ENCODE measurements around the gene FAM124B. TPM values are rescaled to one million over a fixed set of nuclear protein-coding genes. Genes with fewer than 3 reads are reported as not detected.

The FAM124B gene
- total and polyA plus RNA-seq, 2 of the 8 experiments (the other 6 are each of a cell fraction or from before 2014, with no cell fraction given): 2.1 to 2.6 TPM

GRCh38 chr2:224403657-224404056 is 1.8 kb upstream of the FAM124B start:
- 82% methylated on average over 2 of the region's 2 CpGs; no CpG with 5 or more reads in 1 of the 2 experiments for whole genome bisulfite sequencing, 2 experiments (ENCODE audit: extremely low coverage in 1 of 2, insufficient coverage in 1 of 2, insufficient read length in 1 of 2, insufficient replicate concordance in 2 of 2, low coverage in 1 of 2, low lambda C conversion rate in 2 of 2, missing lambda C conversion rate in 1 of 2)
- FAIRE-seq: no peak
- TF ChIP-seq RBBP5 (IDR thresholded peaks at IDR 0.05; ENCODE audit: borderline replicate concordance, low read depth, low read length): no peak
- no peak for TF ChIP-seq CBX8 (IDR thresholded peaks at IDR 0.05; ENCODE audit: borderline replicate concordance, low read depth, low read length)
- no peak for TF ChIP-seq CREB1 (IDR thresholded peaks at IDR 0.05)
- no peak for TF ChIP-seq RNF2 (IDR thresholded peaks at IDR 0.05; ENCODE audit: borderline replicate concordance, low read depth, low read length, missing control alignments, poor library complexity, severe bottlenecking)
- no peak for TF ChIP-seq CHD1 (IDR thresholded peaks at IDR 0.05; ENCODE audit: low read depth, low read length)
- TF ChIP-seq EP300 (IDR thresholded peaks at IDR 0.05; ENCODE audit: borderline replicate concordance in 1 of 2, low read depth in 2 of 2, low read length in 2 of 2): no peak
- no peak for TF ChIP-seq MAX (IDR thresholded peaks at IDR 0.05)
- TF ChIP-seq SUZ12 (IDR thresholded peaks at IDR 0.05; ENCODE audit: low read length): no peak
- TF ChIP-seq NRF1 (IDR thresholded peaks at IDR 0.05; ENCODE audit: low read depth, low read length): no peak
- TF ChIP-seq POU5F1 (IDR thresholded peaks at IDR 0.05; ENCODE audit: low read depth, low read length): no peak
- TF ChIP-seq BRCA1 (IDR thresholded peaks at IDR 0.05; ENCODE audit: low read depth, low read length): no peak
- no peak for TF ChIP-seq ATF3 (IDR thresholded peaks at IDR 0.05; ENCODE audit: insufficient read depth, low read depth, low read length)
- TF ChIP-seq FOSL1 (IDR thresholded peaks at IDR 0.05; ENCODE audit: insufficient read depth, low read depth, low read length): no peak

More at GRCh38 chr2:224403657-224404056, 1.8 kb upstream of the FAM124B start:
- peaks cover 9 to 13% of the 10 kb centered on the region in 2 experiments; a peak in 3 of 4 replicates for H3K9me3 ChIP-seq (ENCODE audit: insufficient read depth in 2 of 2, low read depth in 1 of 2, low read length in 1 of 2)
- H3K23me2 ChIP-seq (ENCODE audit: low read depth, low read length): no peaks in the 10 kb centered on the region
- H4K5ac ChIP-seq (ENCODE audit: insufficient read length, low read depth, low read length): no peak overlapping the region
- no peak overlapping the region for H4K8ac ChIP-seq (ENCODE audit: extremely low read depth, insufficient read depth, low read length)
- no peak overlapping the region for H3K23ac ChIP-seq (ENCODE audit: insufficient read length)
- no peak for DNase-seq (ENCODE audit: low read depth in 1 of 2, low spot score in 2 of 2)
- no peak overlapping the region for H2BK5ac ChIP-seq (ENCODE audit: low read depth, low read length)
- no peak overlapping the region for H3K18ac ChIP-seq (ENCODE audit: extremely low read depth, low read length)
- no peak overlapping the region for H2AK5ac ChIP-seq (ENCODE audit: low read depth, low read length)
- no peak overlapping the region for H3K4me2 ChIP-seq (ENCODE audit: insufficient read depth in 1 of 2, low read depth in 2 of 2, low read length in 2 of 2)
- H2BK15ac ChIP-seq (ENCODE audit: low read length): no peak overlapping the region
- H2BK12ac ChIP-seq (ENCODE audit: low read depth, low read length): no peak overlapping the region
- H3K56ac ChIP-seq (replicated peaks; ENCODE audit: insufficient read length, low read depth, low read length): no peak overlapping the region
- no peak overlapping the region for H2BK20ac ChIP-seq (ENCODE audit: low read length)
- no peak overlapping the region for H2AFZ ChIP-seq (ENCODE audit: low read length)
- H3K4me1 ChIP-seq (replicated peaks in 1 of 4; ENCODE audit: control insufficient read depth in 3 of 4, insufficient read depth in 4 of 4, low read length in 3 of 4): peaks cover 0 to 2% (median 1%) of the 10 kb centered on the region in 4 experiments; a peak in 2 of 7 replicates
- H4K20me1 ChIP-seq (replicated peaks in 1 of 2; ENCODE audit: control insufficient read depth in 1 of 2, insufficient read depth in 2 of 2, low read length in 2 of 2): no peaks in the 10 kb centered on the region
- no peak overlapping the region for H3K27ac ChIP-seq (ENCODE audit: low read depth, low read length)
- ChIA-PET CTCF (ENCODE audit: partially characterized antibody) (interaction anchor here (4.5 to 5.1 kb wide), 2 partner anchors 9 to 34 kb away, joined by 19 to 21 read pairs; no protein-coding TSS in a partner anchor), POLR2A (ENCODE audit: partially characterized antibody) (no interaction called here)
- H3K36me3 ChIP-seq (ENCODE audit: control insufficient read depth in 2 of 4, insufficient read depth in 4 of 4, low read length in 3 of 4): no peaks in the 10 kb centered on the region
- no peak overlapping the region for H3K4ac ChIP-seq (replicated peaks; ENCODE audit: insufficient read length, low read depth, low read length)
- H4K91ac ChIP-seq (replicated peaks; ENCODE audit: insufficient read length, low read length): no peak overlapping the region
- H3K9ac ChIP-seq (replicated peaks in 1 of 4; ENCODE audit: extremely low read depth in 1 of 4, low read depth in 3 of 4, low read length in 3 of 4): no peak overlapping the region
- H3K4me3 ChIP-seq (ENCODE audit: extremely low read depth in 1 of 4, insufficient read depth in 2 of 4, low read depth in 3 of 4, low read length in 4 of 4): no peak overlapping the region
- no peaks in the 10 kb centered on the region for H3K27me3 ChIP-seq (replicated peaks in 1 of 4; ENCODE audit: control insufficient read depth in 3 of 4, extremely low read depth in 1 of 4, insufficient read depth in 3 of 4, low read length in 3 of 4)
- H2BK120ac ChIP-seq (replicated peaks; ENCODE audit: low read depth, low read length): no peak overlapping the region
- no peaks in the 10 kb centered on the region; the same call in 1 of the 2 replicates for H3K79me1 ChIP-seq (ENCODE audit: low read depth, low read length)
- no peaks in the 10 kb centered on the region for H3K79me2 ChIP-seq (ENCODE audit: control insufficient read depth in 1 of 2, insufficient read depth in 2 of 2, low read length in 2 of 2)
- no peak overlapping the region for H3K14ac ChIP-seq (ENCODE audit: insufficient read length)

All from H1 (cell line).